ENCODE measurements around the gene GID4. TPM values are rescaled to one million over a fixed set of nuclear protein-coding genes. Genes with fewer than 3 reads are reported as not detected.

The GID4 gene
- 11.8 and 12.2 TPM in 2 replicates for total RNA-seq
- long read RNA-seq, partial matches to known transcripts = 1 of 3 reads
- long read RNA-seq, other reads (novel, unspliced or antisense) = 2 of 3 reads

GRCh38 chr17:18038861-18039534 is at the start of gene GID4, which contains the start of gene ATPAF2:
Gene GID4, plus strand, starts transcription at chr17:18039408. Its CDS starts 57 bp downstream, at chr17:18039465.
Gene ATPAF2, minus strand, starts transcription at chr17:18039168. Its CDS starts 155 bp downstream, at chr17:18039013.
- no peaks in the 10 kb centered on the region for H3K36me3 Mint-ChIP-seq (ENCODE audit: low read depth)
- H3K4me1 Mint-ChIP-seq = peaks cover 51% of the 10 kb centered on the region
- peak within 1 kb of the TSS; percentile 98 for H3K4me3 Mint-ChIP-seq
- TF ChIP-seq CTCF (conservative IDR thresholded peaks at IDR 0.05) = peak; percentile 37
- DNase-seq (ENCODE audit: low read depth, low spot score) = peak; percentile 100
- no peaks in the 10 kb centered on the region for H3K9me3 Mint-ChIP-seq
- H3K27me3 Mint-ChIP-seq (ENCODE audit: low read depth) = no peaks in the 10 kb centered on the region
- H3K27ac Mint-ChIP-seq (ENCODE audit: unreplicated experiment) = peak within 1 kb of the TSS; percentile 98

GRCh38 chr17:17989618-17990017 is 49.6 kb upstream of the GID4 start:
- Mint-ChIP-seq H3K9me3 (no peaks in the 10 kb centered on the region), H3K4me1 (peaks cover 3% of the 10 kb centered on the region), H3K36me3 (ENCODE audit: low read depth) (no peaks in the 10 kb centered on the region), H3K27ac (ENCODE audit: unreplicated experiment) (no peak overlapping the region), H3K27me3 (ENCODE audit: low read depth) (no peaks in the 10 kb centered on the region), H3K4me3 (no peak overlapping the region)
- no peak for DNase-seq (ENCODE audit: low read depth, low spot score)
- TF ChIP-seq CTCF (conservative IDR thresholded peaks at IDR 0.05) = no peak

- TF ChIP-seq CTCF (conservative IDR thresholded peaks at IDR 0.05) = no peak
- Mint-ChIP-seq H3K27me3 (ENCODE audit: low read depth) (no peaks in the 10 kb centered on the region), H3K9me3 (no peaks in the 10 kb centered on the region), H3K4me1 (peaks cover 9% of the 10 kb centered on the region), H3K36me3 (ENCODE audit: low read depth) (no peaks in the 10 kb centered on the region), H3K27ac (ENCODE audit: unreplicated experiment) (no peak overlapping the region), H3K4me3 (no peak overlapping the region)
- DNase-seq (ENCODE audit: low read depth, low spot score) = no peak
These were observed 48.9 kb upstream of the GID4 start for GRCh38 chr17:17990282-17990681.

- Mint-ChIP-seq H3K36me3 (ENCODE audit: low read depth) (no peaks in the 10 kb centered on the region), H3K9me3 (no peaks in the 10 kb centered on the region), H3K27ac (ENCODE audit: unreplicated experiment) (peak overlapping the region; percentile 78), H3K4me1 (peaks cover 9% of the 10 kb centered on the region), H3K27me3 (ENCODE audit: low read depth) (no peaks in the 10 kb centered on the region), H3K4me3 (no peak overlapping the region)
- no peak for DNase-seq (ENCODE audit: low read depth, low spot score)
- no peak for TF ChIP-seq CTCF (conservative IDR thresholded peaks at IDR 0.05)
These were observed 45.8 kb upstream of the GID4 start for GRCh38 chr17:17993366-17993765.

GRCh38 chr17:17993852-17994251 is 45.4 kb upstream of the GID4 start:
- H3K4me1 Mint-ChIP-seq = peaks cover 9% of the 10 kb centered on the region
- no peak for TF ChIP-seq CTCF (conservative IDR thresholded peaks at IDR 0.05)
- no peaks in the 10 kb centered on the region for H3K36me3 Mint-ChIP-seq (ENCODE audit: low read depth)
- no peak for DNase-seq (ENCODE audit: low read depth, low spot score)
- no peaks in the 10 kb centered on the region for H3K27me3 Mint-ChIP-seq (ENCODE audit: low read depth)
- no peak overlapping the region for H3K4me3 Mint-ChIP-seq
- no peak overlapping the region for H3K27ac Mint-ChIP-seq (ENCODE audit: unreplicated experiment)
- no peaks in the 10 kb centered on the region for H3K9me3 Mint-ChIP-seq
